GM12878 (cell line): ENCODE data around the gene ZDBF2. TPM values are rescaled to one million over a fixed set of nuclear protein-coding genes. Genes with fewer than 3 reads are reported as not detected.

Source experiments
- ATAC-seq: fragments of 200-7000 bp; cut with Tn5 transposase; 3 replicates; pipeline ENCODE4 v1.9.1; 2020; ENCODE audit warnings: mild to moderate bottlenecking, moderate library complexity
- BruUV-seq: library from RNA; stranded (reverse); fragments of 400-500 nt; replicated peaks from 2 replicates; lab custom pipeline; 2021; lab: Mats Ljungman, UMichigan
- CTCF ChIA-PET: fragments of 300-600 bp; sonication (Branson Sonifier 250); formaldehyde crosslinking; extraction: SDS; loops from one replicate; lab custom pipeline; 2021; ENCODE audit warnings: inconsistent platforms; lab: Yijun Ruan, JAX
- POLR2A ChIA-PET: fragments of 350-600 bp; formaldehyde crosslinking; extraction: SDS; loops from one replicate; lab custom pipeline; 2021; ENCODE audit warnings: inconsistent platforms; lab: Charles Lee
- RAD21 ChIA-PET: fragments of 300-600 bp; sonication (Branson Sonifier 250); formaldehyde crosslinking; loops from one replicate; lab custom pipeline; 2023; ENCODE audit warnings: antibody characterized with exemption; ENCODE audit not compliant: unreplicated experiment; lab: Charles Lee
- SMC1A ChIA-PET: fragments of 300-600 bp; sonication (Branson Sonifier 250); formaldehyde crosslinking; loops from one replicate; lab custom pipeline; 2023; ENCODE audit not compliant: unreplicated experiment, uncharacterized antibody; lab: Charles Lee
- DNase-seq: peaks from one replicate; pipeline ENCODE4 v3.0.0-alpha.2; 2011; ENCODE audit warnings: low read depth, low spot score
- FAIRE-seq: peaks from 3 replicates; lab custom pipeline; 2011; peaks lifted over from hg19 to GRCh38; lab: Jason Lieb, UNC
- H2AFZ ChIP-seq: 2 replicates; pipeline ENCODE4 v1.6.0; 2011; ENCODE audit warnings: low read depth, low read length, control low read depth; ENCODE audit not compliant: control insufficient read depth
- H3K27ac ChIP-seq: 2 replicates; pipeline ENCODE4 v1.5.1; 2011; ENCODE audit warnings: control low read depth; ENCODE audit not compliant: control insufficient read depth, insufficient read depth
- H3K27me3 ChIP-seq, 2 experiments: replicated peaks in 1 of 2; 2 replicates each; pipeline versions ENCODE4 v1.6.0 to v1.6.1; 2011; ENCODE audit warnings: low read length in 1 of 2; ENCODE audit not compliant: control insufficient read depth in 2 of 2, insufficient read depth in 2 of 2
- H3K36me3 ChIP-seq, 2 experiments: 2 replicates each; pipeline ENCODE4 v1.5.1; 2011; ENCODE audit warnings: low read length in 1 of 2; ENCODE audit not compliant: control insufficient read depth in 2 of 2, insufficient read depth in 2 of 2
- H3K4me1 ChIP-seq: 2 replicates; pipeline ENCODE4 v1.6.1; 2011; ENCODE audit warnings: mild to moderate bottlenecking, low read length, moderate library complexity, mixed read lengths; ENCODE audit not compliant: control insufficient read depth, insufficient read depth
- H3K4me2 ChIP-seq: 2 replicates; pipeline ENCODE4 v1.6.0; 2011; ENCODE audit warnings: control low read depth; ENCODE audit not compliant: control insufficient read depth, insufficient read depth
- H3K4me3 ChIP-seq: fragments of 200-600 bp; sonication (generic); 2 replicates; pipeline ENCODE4 v1.5.1; 2016
- H3K79me2 ChIP-seq: 2 replicates; pipeline ENCODE4 v1.6.0; 2011; ENCODE audit warnings: low read length; ENCODE audit not compliant: control insufficient read depth, insufficient read depth
- H3K9ac ChIP-seq: 2 replicates; pipeline ENCODE4 v1.8.0; 2011; ENCODE audit warnings: low read length, control low read depth, mixed read lengths; ENCODE audit not compliant: control insufficient read depth, insufficient read depth
- H3K9me3 ChIP-seq: replicated peaks from 3 replicates; pipeline ENCODE4 v1.5.1; 2011; ENCODE audit warnings: mild to moderate bottlenecking, low read length; ENCODE audit not compliant: control insufficient read depth, insufficient read depth
- H4K20me1 ChIP-seq: 2 replicates; pipeline ENCODE4 v1.6.0; 2011; ENCODE audit not compliant: control insufficient read depth, insufficient read depth
- CTCF ChIP-seq, 3 experiments: IDR thresholded peaks in 2 of 3; conservative IDR thresholded peaks in 1 of 3; 2 replicates each; pipeline ENCODE4 v1.5.1; 2011; ENCODE audit warnings: low read depth in 3 of 3, low read length in 3 of 3, mild to moderate bottlenecking in 3 of 3, control low read depth in 2 of 3, moderate library complexity in 2 of 3, inconsistent platforms in 1 of 3, mixed read lengths in 1 of 3; ENCODE audit not compliant: control insufficient read depth in 2 of 3, insufficient read depth in 1 of 3; ENCODE audit errors: extremely low read depth in 1 of 3
- LARP7 ChIP-seq: fragments of 450-650 bp; IDR thresholded peaks from 2 replicates; pipeline ENCODE4 v1.6.1; 2017; ENCODE audit warnings: mild to moderate bottlenecking
- POU2F2 ChIP-seq: IDR thresholded peaks from 3 replicates; pipeline ENCODE4 v1.6.1; 2011; ENCODE audit warnings: low read depth, mild to moderate bottlenecking, low read length, borderline replicate concordance
- WGBS: methylation state at CpG from one replicate; pipeline ENCODE4 v1.1.6; 2016; ENCODE audit warnings: low lambda C conversion rate; ENCODE audit not compliant: insufficient replicate concordance, insufficient coverage; ENCODE audit errors: missing lambda C conversion rate; 5-methylcytosine and 5-hydroxymethylcytosine counted together
- in situ Hi-C: fragments of 300-500 bp; cut with MboI; formaldehyde crosslinking; loops from 9 replicates; pipeline ENCODE4 v1.14.3; 2018; ENCODE audit warnings: mixed read lengths
- intact Hi-C: fragments of 100-400 bp; cut with micrococcal nuclease; formaldehyde crosslinking; loops from one replicate; pipeline ENCODE4 v1.14.2; 2022; ENCODE audit not compliant: unreplicated experiment
- polyA plus RNA-seq, 11 experiments: library from polyadenylated mRNA; depleted of rRNA in 4 of 11; unstranded in 6 of 11; stranded (reverse) in 5 of 11; fragments of >200 nt; fragmentation: Nextera tagmentation in 4 of 11; fragmentation: Illumina TruSeq in 1 of 11; extraction: Ambion mirVana in 4 of 11; extraction: Trizol in 1 of 11; gene quantifications; 1 replicate in 1 of 11; 2 replicates in 10 of 11; pipeline versions ENCODE4 v1.2.1 to v1.2.3, GENCODE V29; 2011 to 2016; ENCODE audit warnings: inconsistent platforms in 2 of 11, missing spikeins in 2 of 11, low read depth in 1 of 11
- total RNA-seq, 4 experiments: library from RNA; depleted of rRNA in 3 of 4; stranded (reverse); fragments of >200 nt in 3 of 4; fragmentation: Illumina TruSeq in 1 of 4; extraction: Trizol in 1 of 4; gene quantifications; 2 replicates each; pipeline versions ENCODE4 v1.2.1 to v1.2.3, GENCODE V29; 2013 to 2021
- TF ChIP-seq, protein P1 (sequence below): fragments of 450-650 bp; formaldehyde crosslinking; IDR thresholded peaks from 2 replicates; pipeline ENCODE4 v1.4.0; 2022; ENCODE audit warnings: mild to moderate bottlenecking, moderate library complexity

Gene ZDBF2
- total and polyA plus RNA-seq, 10 of the 15 experiments (the other 5 are each of a cell fraction or from before 2014, with no cell fraction given): 0.60 to 21.1 (median 4.2) TPM

GRCh38 chr2:206323486-206323885 lies 49.0 kb downstream of the ZDBF2 start:
- CTCF ChIA-PET: no interaction called here
- intact Hi-C loops: no loop called here
- in situ Hi-C loops: no loop called here
- POLR2A ChIA-PET: no interaction called here
- no TSS peak for BruUV-seq
- RAD21 ChIA-PET: no interaction called here
- no peak for FAIRE-seq
- Histone ChIP-seq H4K20me1 (no peaks in the 10 kb centered on the region), H3K27me3 (no peaks in the 10 kb centered on the region), H3K36me3 (no peaks in the 10 kb centered on the region), H3K4me2 (no peak overlapping the region), H2AFZ (no peak overlapping the region), H3K27ac (no peak overlapping the region), H3K4me3 (no peak overlapping the region), H3K9ac (no peak overlapping the region), H3K4me1 (no peaks in the 10 kb centered on the region), H3K79me2 (no peaks in the 10 kb centered on the region), H3K9me3 (no peaks in the 10 kb centered on the region; the same call in none of the 3 replicates)
- no peak for DNase-seq
- 54% methylated on average over 4 of the region's 4 CpGs for WGBS
- peak; percentile 27; the same call in 1 of the 3 replicates for ATAC-seq
- TF ChIP-seq CTCF (IDR thresholded peaks at IDR 0.05 in 2 of 3, conservative IDR thresholded peaks at IDR 0.05 in 1 of 3; ENCODE audit: control insufficient read depth in 2 of 3, extremely low read depth in 1 of 3, insufficient read depth in 1 of 3, low read depth in 3 of 3, low read length in 3 of 3) (0 out of 6 replicates have a peak, but pooled peaks of 1 of the 3 experiments have one; percentile 2), POU2F2 (no peak), LARP7 (no peak)
- TF ChIP-seq, protein P1, sequence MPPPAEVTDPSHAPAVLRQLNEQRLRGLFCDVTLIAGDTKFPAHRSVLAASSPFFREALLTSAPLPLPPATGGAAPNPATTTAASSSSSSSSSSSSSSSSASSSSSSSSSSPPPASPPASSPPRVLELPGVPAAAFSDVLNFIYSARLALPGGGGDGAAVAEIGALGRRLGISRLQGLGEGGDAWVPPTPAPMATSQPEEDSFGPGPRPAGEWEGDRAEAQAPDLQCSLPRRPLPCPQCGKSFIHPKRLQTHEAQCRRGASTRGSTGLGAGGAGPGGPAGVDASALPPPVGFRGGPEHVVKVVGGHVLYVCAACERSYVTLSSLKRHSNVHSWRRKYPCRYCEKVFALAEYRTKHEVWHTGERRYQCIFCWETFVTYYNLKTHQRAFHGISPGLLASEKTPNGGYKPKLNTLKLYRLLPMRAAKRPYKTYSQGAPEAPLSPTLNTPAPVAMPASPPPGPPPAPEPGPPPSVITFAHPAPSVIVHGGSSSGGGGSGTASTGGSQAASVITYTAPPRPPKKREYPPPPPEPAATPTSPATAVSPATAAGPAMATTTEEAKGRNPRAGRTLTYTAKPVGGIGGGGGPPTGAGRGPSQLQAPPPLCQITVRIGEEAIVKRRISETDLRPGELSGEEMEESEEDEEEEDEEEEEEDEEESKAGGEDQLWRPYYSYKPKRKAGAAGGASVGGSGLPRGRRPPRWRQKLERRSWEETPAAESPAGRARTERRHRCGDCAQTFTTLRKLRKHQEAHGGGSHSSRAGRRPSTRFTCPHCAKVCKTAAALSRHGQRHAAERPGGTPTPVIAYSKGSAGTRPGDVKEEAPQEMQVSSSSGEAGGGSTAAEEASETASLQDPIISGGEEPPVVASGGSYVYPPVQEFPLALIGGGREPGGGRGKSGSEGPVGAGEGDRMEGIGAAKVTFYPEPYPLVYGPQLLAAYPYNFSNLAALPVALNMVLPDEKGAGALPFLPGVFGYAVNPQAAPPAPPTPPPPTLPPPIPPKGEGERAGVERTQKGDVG (CRISPR knock-in tag): no peak
- SMC1A ChIA-PET: interaction anchor here (1.0 to 3.0 kb wide), 2 partner anchors 17 to 1079 kb away, joined by 3 to 8 read pairs; no protein-coding TSS in a partner anchor
